OCI-LY1 (cell line): ENCODE measurements around the gene MPP3.

Experiments
- H2AFZ ChIP-seq: fragments of 200-600 bp; sonication (generic), shearing (Covaris generic); 2 replicates; pipeline ENCODE4 v1.6.0; 2014; ENCODE audit warnings: antibody characterized with exemption, mild to moderate bottlenecking, low read length
- H3F3A ChIP-seq: fragments of 200-600 bp; sonication (generic), shearing (Covaris generic); 2 replicates; pipeline ENCODE4 v1.6.0; 2014; ENCODE audit warnings: mild to moderate bottlenecking, antibody characterized with exemption, low read length, moderate library complexity; ENCODE audit not compliant: insufficient read depth
- H3K27ac ChIP-seq: fragments of 200-600 bp; sonication (generic); 2 replicates; pipeline ENCODE4 v1.5.1; 2014; ENCODE audit warnings: low read length, mixed run types, mild to moderate bottlenecking, low read depth; ENCODE audit not compliant: poor library complexity, severe bottlenecking
- H3K27me3 ChIP-seq: fragments of 200-600 bp; sonication (generic); 2 replicates; pipeline ENCODE4 v1.6.0; 2014; ENCODE audit warnings: antibody characterized with exemption, mild to moderate bottlenecking, low read length, moderate library complexity; ENCODE audit not compliant: insufficient read depth
- H3K36me3 ChIP-seq: fragments of 200-600 bp; sonication (generic); 2 replicates; pipeline ENCODE4 v1.6.1; 2014; ENCODE audit warnings: mild to moderate bottlenecking, antibody characterized with exemption, low read length, moderate library complexity, mixed read lengths; ENCODE audit not compliant: insufficient read depth
- H3K4me1 ChIP-seq: fragments of 200-600 bp; sonication (generic); 2 replicates; pipeline ENCODE4 v1.5.1; 2014; ENCODE audit warnings: mild to moderate bottlenecking, low read length, moderate library complexity; ENCODE audit not compliant: insufficient read depth, severe bottlenecking
- H3K4me2 ChIP-seq: fragments of 200-600 bp; sonication (generic), shearing (Covaris generic); 2 replicates; pipeline ENCODE4 v1.6.1; 2014; ENCODE audit warnings: low read length
- H3K4me3 ChIP-seq: fragments of 200-600 bp; sonication (generic); 2 replicates; pipeline ENCODE4 v1.5.1; 2014; ENCODE audit warnings: low read length, low read depth, mild to moderate bottlenecking, mixed read lengths; ENCODE audit not compliant: poor library complexity, severe bottlenecking
- H3K79me2 ChIP-seq: fragments of 200-600 bp; shearing (Covaris generic); 2 replicates; pipeline ENCODE4 v1.6.1; 2016; ENCODE audit warnings: mixed run types, low read length, mixed read lengths; ENCODE audit not compliant: insufficient read depth
- H3K9ac ChIP-seq: fragments of 200-600 bp; sonication (generic), shearing (Covaris generic); 2 replicates; pipeline ENCODE4 v1.6.1; 2014; ENCODE audit warnings: mild to moderate bottlenecking, low read length, mixed read lengths
- H3K9me2 ChIP-seq: fragments of 200-600 bp; sonication (generic), shearing (Covaris generic); 2 replicates; pipeline ENCODE4 v1.6.1; 2014; ENCODE audit warnings: low read depth, mild to moderate bottlenecking, low read length, mixed read lengths
- H3K9me3 ChIP-seq: fragments of 200-600 bp; shearing (Covaris generic); 2 replicates; pipeline ENCODE4 v1.6.1; 2014; ENCODE audit warnings: low read length, mixed read lengths
- H4K20me1 ChIP-seq: fragments of 200-600 bp; sonication (generic), shearing (Covaris generic); 2 replicates; pipeline ENCODE4 v1.6.0; 2016; ENCODE audit warnings: mild to moderate bottlenecking, low read length; ENCODE audit not compliant: insufficient read depth
- CTCF ChIP-seq: fragments of 200-600 bp; sonication (generic), shearing (Covaris generic); IDR thresholded peaks from 2 replicates; pipeline ENCODE4 v1.5.1; 2017; ENCODE audit warnings: mild to moderate bottlenecking, antibody characterized with exemption, low read length, moderate library complexity, mixed read lengths
- EZH2 ChIP-seq: fragments of 200-600 bp; sonication (generic), shearing (Covaris generic); IDR thresholded peaks from 2 replicates; pipeline ENCODE4 v1.8.0; 2017; ENCODE audit warnings: borderline replicate concordance, mixed run types, mild to moderate bottlenecking, antibody characterized with exemption, low read length, moderate library complexity, mixed read lengths

The MPP3 gene

GRCh38 chr17:43853546-43853945 is 20.6 kb upstream of the MPP3 start:
- H3F3A ChIP-seq: no peaks in the 10 kb centered on the region
- H3K27me3 ChIP-seq: peaks cover 12% of the 10 kb centered on the region
- no peaks in the 10 kb centered on the region for H3K36me3 ChIP-seq

DNA sequence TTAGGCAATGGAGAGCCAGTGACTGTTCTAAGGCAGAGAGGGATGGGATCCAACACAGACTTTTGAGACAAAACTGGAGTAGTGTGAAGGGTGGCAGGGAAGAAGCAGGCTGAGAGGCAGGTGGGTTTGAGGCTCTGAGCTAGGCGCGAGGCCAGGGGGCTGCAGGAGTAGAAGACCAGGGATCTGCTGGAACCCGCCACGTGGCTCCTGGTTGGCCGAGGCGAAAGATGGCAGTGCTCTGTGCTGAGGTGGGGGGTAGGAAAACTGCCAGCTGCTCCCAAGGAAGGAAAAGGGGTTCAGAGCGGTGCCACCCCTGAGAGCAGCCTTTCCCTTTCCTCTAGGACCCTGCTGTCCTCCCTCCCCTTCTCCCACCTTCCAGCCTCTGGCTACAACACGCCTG is 19.6 kb upstream of the MPP3 start:
- peaks cover 10% of the 10 kb centered on the region for H3K27me3 ChIP-seq
- H3K79me2 ChIP-seq: no peaks in the 10 kb centered on the region
- H3K36me3 ChIP-seq: no peaks in the 10 kb centered on the region
- no peak overlapping the region for H3K27ac ChIP-seq
- TF ChIP-seq CTCF: no peak
- H3K9me3 ChIP-seq: no peaks in the 10 kb centered on the region
- no peaks in the 10 kb centered on the region for H3F3A ChIP-seq
- H3K9ac ChIP-seq: no peak overlapping the region
- no peak overlapping the region for H3K4me2 ChIP-seq
- H2AFZ ChIP-seq: no peak overlapping the region
- no peaks in the 10 kb centered on the region for H4K20me1 ChIP-seq
- H3K4me1 ChIP-seq: no peaks in the 10 kb centered on the region
- no peaks in the 10 kb centered on the region for H3K9me2 ChIP-seq
- no peak overlapping the region for H3K4me3 ChIP-seq

More at GRCh38 chr17:43853546-43853945, 20.6 kb upstream of the MPP3 start:
- H3K9me2 ChIP-seq: no peaks in the 10 kb centered on the region
- no peak overlapping the region for H2AFZ ChIP-seq
- H3K9ac ChIP-seq: no peak overlapping the region
- no peak overlapping the region for H3K4me2 ChIP-seq
- H3K9me3 ChIP-seq: no peaks in the 10 kb centered on the region
- H4K20me1 ChIP-seq: no peaks in the 10 kb centered on the region
- no peaks in the 10 kb centered on the region for H3K4me1 ChIP-seq
- TF ChIP-seq CTCF: no peak
- TF ChIP-seq EZH2: no peak
- H3K79me2 ChIP-seq: no peaks in the 10 kb centered on the region
- H3K27ac ChIP-seq: no peak overlapping the region
- H3K4me3 ChIP-seq: no peak overlapping the region

- Histone ChIP-seq H3K4me2 (no peak overlapping the region), H3K79me2 (no peaks in the 10 kb centered on the region), H3K9ac (no peak overlapping the region), H3K4me1 (no peaks in the 10 kb centered on the region), H3K27ac (no peak overlapping the region), H4K20me1 (no peaks in the 10 kb centered on the region), H3K9me2 (no peaks in the 10 kb centered on the region), H3K27me3 (peaks cover 5% of the 10 kb centered on the region; the same call in 1 of the 2 replicates), H3K36me3 (no peaks in the 10 kb centered on the region), H2AFZ (no peak overlapping the region), H3K9me3 (no peaks in the 10 kb centered on the region), H3K4me3 (no peak overlapping the region), H3F3A (no peaks in the 10 kb centered on the region)
- TF ChIP-seq CTCF (no peak), EZH2 (no peak)
These were observed 16.2 kb upstream of the MPP3 start for GRCh38 chr17:43849116-43849515.
